NCI-H526 (cell line): ENCODE data around the gene LRCH1.
A peak's percentile ranks its signal among the peaks of the same experiment; 100 is the strongest.

Source experiments
- DNase-seq, 2 experiments: peaks; one replicate each; lab custom pipeline; 2025; lab: John Stamatoyannopoulos, UW

LRCH1 gene

DNA sequence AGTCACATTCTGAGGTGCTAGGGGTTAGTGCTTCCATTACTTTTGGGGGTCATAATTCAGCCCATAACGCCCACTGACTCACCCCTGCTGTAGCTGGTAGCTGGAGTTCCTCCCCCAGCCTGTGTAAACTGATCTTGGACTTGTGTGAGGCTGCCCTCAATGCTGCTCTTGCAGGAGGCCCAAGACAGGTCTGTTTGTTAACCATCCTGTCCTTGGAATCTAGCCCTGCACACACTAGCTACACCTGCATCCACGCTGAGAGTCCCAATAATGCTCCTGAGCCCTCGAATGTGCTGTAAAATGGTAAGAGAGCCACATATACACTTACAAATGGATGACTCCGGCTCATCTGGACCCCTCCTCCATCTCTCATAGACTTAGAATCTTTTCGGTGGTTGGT is 9.6 kb downstream of the LRCH1 start:
- no peak for DNase-seq

DNA sequence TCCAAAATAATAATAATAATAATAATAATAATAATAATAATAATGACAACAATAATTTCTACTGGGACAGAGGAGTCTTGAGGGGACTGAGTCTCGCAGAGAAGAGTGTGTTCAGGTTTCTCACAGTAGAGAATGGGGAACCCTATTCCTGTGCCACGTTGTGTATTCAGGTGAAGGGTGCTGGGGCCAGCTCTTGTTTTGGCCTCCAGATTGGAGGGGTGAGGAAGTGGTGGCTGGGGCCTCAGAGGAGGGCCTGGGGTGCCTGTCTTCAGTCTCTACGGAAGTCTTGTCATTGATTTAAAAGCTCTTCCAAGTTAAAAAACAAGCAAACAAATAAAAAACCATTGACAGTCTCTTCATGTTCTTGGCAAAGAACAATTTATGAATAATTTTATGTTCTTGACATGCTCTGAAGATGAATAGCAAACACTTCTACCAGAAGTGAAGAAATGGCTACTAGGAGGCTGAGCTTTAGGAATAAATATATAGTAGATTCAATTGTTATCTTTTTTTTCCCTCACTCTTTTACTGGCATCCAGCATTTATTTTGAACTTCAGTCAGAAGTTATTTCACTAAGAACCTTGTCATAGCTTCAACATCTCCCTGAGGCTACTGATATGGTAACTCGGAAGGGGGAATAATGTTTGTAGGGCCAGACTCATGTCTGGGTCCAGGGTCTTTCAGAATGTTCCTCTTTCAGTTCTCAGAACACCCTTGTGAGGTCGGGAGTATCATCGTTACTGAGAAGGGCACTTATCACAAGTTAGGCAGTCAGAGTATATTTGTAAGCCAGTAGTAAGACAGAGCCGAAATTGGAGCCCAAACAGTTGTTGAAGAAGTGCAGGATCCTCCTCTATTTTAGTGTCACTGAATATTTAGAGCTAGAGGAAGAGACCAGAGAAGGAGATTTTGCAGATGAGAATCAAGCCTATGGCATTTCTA is 13.1 kb downstream of the LRCH1 start:
- no peak for DNase-seq

DNA sequence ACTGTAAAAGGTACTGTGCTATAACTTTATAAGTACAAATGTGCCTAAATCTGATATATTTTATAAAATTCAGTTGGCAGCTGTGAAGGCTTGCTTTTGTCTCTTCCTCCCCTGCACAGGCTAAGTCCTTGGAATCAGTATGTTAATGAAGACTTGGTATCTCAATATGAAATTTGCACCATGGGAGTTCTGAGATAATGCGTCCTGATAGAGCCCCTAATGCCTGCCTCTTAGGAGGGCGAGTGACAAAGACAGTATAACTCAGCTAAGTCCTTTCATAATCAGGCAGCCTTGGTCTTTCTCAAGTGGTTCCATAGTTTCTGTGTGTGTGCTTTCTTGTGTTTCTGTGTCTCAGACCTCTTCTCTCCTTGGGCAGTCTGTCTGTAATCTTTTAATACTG is 14.7 kb downstream of the LRCH1 start:
- DNase-seq, result no peak

DNA sequence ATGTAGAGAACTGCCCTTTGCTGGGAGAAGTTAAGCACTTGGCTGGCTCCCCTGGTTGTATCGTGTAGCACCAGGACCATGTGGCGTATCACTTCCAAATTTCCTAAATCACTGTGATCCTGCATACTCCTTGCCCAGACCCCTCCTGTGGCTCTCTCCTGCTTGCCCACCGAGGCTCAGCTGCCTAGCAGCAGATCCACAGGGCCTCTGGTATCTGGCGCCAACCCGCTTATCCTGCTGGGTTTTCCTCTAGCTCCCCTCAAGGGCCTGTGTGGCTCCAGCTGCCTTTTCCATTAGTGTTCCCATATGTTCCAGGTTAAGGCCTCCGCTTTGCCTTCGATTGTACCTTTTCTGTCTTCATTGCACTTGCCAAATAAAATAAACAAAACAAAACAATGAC is 16.5 kb downstream of the LRCH1 start:
- DNase-seq, result no peak

DNA sequence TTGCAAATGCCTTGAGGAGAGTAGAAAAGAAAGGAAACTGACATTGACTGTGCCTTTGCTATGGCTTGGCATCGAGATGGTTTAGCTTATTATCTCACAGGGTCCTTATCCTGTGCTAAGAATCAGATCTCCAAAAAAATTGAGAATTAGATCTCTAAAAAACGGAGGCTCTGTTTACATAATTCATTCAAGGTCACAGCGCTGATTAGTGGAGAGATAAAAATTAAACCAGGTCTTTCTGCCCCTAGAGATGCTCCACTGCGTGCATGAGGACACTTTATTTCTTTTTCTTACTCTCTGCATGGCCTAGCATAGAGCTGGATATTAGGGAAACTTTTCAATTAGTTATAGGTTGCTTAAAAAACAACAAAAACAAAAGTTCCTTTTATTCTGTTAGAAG is 17.3 kb downstream of the LRCH1 start:
- no peak for DNase-seq

DNA sequence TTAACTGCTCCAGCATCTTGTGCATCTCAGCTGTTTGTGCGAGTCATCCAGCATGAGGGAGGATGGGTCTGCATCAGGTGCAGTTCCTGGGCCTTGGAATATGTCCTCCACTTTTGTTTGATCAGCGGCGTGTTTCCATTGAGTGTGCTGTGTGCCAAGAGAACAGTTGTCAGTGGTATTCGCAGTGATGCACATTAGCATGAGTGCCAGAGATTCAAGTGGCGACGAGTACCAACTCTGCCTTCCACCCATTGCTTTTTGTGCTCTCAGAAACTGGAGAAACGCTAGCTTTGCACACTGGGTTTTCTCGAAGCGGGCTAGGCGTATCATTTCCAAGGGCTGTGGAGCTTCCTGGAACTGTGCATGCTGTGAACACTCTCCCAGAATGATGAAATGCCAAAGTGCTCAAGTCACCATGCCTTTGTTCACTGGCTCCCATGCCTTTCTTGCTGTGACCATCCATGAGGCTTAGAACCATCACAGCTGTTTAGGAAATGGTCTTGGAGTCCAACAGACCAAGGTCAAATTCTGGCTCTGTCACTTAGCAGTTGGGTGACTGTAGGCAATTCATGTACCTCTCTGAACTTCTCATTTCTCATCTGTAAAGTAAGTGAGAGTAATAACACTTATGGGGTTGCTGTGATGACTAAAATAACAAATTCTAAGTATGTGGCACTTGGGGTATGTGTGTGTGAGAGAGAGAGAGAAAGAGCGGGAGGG is 18.4 kb downstream of the LRCH1 start:
- DNase-seq, result no peak

DNA sequence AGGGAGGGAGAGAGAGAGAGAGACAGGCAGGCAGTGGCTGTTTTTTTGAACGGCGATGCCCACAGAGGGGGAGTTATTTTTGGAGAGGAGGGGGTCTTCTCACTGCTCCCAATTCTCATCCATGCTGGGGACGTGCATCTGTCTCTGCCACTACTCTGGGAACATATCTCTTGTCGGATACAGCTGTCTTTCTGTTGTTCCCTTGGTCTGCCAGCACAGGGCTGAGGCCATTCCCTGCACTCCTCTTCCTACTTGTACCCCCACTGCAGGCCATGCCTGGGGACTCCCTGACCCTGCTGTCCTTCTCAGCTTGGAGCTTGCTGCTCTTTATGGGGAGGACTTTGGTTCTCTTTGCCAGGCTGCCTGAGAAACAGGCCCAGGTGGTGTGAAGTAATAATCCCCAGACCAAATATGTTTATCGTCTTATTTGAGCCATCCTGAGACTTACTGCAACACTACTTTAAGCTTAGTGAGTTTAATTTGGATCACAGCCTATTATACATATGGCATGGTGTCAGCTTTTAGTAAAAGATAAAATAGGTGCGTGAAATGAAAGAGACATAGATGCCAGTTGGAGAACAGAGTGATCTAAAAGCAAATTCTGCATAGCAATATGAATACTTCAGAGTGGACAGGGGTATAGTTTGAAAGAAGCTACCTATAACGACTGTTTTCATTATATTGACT is 19.1 kb downstream of the LRCH1 start:
- no peak for DNase-seq

DNA sequence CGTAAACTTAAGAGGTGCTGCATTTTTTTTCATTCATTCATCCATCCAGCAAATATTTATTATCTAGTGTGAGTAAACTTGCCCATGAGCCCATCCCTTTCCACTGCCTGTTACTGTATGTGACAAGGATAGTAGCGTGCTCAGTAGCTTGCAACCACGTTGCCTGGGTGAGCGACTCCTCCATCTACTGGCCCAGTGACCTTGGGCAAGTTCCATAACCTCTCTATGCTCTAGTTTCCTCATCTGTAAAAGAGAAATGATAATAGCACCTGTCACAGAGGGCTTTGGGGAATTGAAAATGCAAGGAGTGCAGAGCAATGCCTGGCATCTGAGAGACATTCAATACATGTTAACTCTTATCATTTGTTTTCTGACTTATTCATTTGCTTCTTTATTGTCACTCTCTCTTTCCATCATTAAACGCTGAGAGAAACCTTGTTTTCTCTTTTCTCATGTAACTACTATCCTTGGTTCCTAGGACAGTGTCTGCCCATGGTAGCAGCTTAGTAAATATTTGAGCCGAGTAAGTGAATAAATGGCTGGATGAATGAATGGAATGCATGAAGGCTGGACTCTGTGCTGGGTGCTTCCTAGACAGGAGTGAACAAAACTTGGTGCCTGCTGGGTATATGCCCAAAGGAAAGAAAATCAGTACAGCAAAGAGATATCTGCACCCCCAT is 19.9 kb downstream of the LRCH1 start:
- DNase-seq, result no peak

DNA sequence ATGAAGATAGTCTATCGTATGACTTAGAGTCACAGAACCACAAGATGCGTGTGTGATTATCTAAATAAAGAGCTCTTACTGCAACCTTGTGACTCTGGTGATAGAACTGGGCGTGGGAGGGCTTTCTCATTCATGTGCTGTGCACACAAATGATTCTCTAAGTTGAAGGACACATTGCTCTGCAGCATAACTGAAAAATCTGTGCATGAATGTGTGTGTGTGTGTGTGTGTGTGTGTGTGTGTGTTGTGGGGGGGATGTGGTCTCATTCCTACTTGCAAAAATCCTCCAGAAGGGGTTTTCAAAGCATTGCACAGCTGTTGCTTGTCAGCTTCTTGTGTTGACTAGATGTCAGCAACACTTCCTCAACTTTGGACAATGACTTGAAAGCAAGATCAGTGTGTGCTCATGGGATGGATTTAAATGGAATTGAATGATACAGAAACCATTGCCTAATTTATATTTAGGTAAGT is 22.4 kb downstream of the LRCH1 start:
- DNase-seq, result no peak

DNA sequence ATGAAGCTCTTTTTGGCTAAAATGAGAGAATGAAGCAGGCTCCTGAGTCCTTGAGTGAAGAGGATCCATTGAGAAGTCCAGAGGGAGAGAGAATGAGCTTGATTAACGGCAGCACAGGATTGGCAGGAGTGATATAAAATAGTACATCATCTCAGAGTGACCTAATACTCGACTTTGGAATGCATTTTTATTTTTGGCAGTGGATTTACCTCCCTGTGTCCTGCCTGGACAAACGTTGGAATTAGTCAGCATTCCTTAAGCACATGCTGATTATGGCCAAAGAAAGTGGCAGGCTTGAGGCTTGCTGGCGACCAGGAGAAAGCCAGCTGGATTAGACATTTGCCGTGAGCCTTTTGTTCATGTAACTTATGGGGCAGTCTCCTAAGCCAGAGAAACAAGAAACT is 22.9 kb downstream of the LRCH1 start:
- no peak for DNase-seq

DNA sequence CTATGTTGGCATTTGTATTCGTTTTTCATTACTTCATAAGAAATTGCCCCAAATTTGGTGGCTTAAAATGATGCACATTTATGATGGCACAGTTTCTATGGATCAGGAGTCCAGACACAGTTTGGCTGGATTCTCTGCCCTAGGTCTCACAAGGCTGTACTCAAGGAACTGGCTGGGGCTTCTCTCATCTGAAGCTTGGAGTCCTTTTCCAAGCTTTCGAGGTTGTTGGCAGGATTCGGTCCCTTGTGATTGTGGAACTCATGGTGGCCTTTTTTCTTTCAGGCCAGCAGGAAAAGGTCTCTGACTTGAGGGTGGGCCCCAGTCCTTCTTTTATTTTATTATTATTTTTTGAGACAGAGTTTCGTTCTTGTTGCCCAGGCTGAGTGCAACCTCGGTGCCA is 23.8 kb downstream of the LRCH1 start:
- DNase-seq, result no peak

DNA sequence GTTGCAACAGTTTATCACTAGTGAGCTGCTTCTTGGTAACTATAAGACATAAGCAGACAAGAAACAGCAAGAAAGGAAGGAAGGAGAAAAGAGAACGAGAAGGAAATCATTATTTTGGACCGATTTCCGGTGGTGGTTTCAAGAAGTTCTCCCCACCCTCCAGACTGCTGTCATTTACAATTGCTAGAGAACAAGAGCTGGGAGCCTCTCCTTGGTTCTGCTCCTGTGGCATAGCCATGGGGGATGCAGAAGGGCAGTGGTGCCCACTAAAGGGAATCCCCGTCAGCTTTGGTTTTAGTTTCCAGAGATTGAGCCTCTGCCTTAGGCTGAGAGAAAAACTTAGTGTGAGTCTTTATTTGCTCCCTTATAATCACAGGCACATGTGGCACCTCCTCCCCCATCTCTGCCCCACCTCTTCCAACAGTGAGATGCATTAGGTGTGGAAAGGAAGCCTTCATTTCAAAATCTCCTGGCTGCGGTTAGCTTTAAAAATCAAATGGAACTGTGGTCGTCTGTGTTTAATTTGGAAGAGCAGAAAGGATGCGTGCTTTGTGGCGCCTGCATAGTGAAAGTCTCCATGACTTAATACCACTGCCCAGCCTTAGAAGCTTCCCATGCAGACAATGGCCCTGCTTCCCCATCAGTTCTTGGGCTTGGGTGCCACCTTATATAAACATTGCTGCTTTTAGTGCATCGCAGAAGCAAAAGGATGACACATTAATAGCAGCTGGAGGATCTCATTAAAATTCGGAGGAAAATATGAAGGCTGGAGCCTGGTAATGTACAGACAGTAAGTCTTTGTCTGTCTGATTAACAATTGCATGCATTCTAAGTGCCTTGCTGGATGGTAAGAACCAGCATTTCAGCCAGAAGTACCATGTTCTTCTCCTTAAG is 25.0 kb downstream of the LRCH1 start:
- peak; percentile 52 to 63 for DNase-seq

DNA sequence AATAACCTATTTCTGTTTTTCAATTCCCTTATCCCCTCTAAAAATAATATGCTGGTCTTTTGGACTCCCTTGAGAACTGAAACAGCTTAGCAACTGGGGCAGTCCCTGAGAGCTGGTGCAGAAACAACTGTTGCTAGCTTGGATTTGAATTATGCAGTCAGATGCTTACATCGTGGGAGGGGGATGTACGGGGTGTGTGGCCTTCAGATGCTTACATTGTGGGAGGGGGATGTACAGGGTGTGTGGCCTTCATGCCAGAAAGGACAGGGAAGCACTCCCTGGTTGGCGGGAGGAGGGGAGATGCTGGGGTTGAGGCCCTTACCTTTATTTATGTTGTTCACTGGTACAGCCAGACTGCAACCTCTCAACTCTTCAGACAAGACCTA is 25.6 kb downstream of the LRCH1 start:
- no peak for DNase-seq

DNA sequence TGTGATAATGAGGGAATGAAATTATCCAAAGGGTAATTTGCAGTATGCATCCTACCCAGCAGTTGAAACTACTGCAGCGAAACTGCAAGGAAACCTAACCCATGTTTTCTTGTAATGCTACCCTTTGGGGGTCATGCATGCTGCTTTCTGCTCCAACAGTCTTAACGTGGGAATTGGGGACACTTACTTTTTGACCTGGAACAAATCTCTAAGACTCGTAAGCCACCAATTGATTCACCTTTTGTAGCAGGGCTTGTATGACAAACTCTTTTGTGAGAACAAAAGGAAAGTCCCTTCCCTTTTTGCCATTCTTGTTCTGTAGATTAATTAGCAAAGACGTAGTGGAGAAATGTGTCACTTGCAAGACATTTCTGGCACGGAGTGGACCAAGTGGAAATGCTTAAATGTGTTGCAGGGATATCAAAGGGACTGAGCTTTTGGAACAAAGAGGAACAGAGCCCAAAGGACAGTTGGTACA is 27.4 kb downstream of the LRCH1 start:
- DNase-seq, result no peak

DNA sequence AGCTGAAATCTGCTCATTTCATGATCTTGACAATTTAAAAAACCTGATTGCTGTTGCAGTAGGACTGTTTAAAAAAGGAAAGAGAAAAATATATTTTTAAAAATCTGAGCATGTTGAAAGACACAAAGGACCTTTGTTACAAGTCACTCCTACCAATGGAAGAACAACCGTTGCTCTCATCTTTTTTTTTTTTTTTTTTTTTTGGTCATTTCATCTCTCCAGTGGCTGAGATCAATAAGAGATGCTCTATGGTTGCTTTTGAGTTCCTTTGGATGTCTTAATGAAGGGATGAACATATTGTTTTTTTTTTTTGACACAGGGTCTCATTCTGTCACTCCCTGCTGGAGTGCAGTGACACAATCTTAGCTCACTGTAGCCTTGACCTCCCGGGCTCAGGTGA is 29.2 kb downstream of the LRCH1 start:
- no peak for DNase-seq

DNA sequence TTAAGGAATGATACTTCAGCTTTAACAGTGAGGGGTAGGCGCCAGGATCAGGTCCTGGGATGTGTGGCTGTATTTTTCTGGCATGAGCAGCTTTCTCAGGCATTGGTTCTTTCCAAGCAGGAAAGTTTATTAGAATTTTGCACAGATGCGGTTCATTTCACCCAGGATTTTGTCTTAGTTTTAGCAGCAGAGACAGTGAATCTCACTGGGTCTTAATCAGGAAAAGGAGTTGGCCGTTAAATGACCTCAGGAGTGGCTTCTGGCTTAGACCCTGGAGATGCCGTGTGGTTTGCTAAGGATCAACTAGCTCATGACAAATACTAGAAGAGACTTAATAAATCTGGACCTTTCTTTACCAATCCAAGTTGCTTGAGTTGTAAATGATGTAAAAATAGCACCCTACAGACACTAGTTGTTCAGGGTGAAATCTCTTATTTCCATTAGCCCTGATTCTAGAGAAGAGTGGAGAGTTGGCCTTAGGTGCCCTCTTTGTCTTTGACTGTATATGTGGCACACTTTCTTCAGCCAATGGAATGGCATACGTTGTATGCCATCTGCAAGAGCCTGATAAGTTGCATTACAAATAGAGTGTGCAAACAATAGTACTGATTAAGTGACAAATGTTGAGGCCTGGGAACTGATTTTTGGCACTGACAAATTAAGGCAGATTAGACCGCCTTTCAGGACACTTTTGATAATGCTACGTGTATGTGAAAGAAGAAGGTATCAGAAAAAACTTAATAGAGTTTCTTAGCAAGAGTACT is 34.0 kb downstream of the LRCH1 start:
- no peak for DNase-seq

DNA sequence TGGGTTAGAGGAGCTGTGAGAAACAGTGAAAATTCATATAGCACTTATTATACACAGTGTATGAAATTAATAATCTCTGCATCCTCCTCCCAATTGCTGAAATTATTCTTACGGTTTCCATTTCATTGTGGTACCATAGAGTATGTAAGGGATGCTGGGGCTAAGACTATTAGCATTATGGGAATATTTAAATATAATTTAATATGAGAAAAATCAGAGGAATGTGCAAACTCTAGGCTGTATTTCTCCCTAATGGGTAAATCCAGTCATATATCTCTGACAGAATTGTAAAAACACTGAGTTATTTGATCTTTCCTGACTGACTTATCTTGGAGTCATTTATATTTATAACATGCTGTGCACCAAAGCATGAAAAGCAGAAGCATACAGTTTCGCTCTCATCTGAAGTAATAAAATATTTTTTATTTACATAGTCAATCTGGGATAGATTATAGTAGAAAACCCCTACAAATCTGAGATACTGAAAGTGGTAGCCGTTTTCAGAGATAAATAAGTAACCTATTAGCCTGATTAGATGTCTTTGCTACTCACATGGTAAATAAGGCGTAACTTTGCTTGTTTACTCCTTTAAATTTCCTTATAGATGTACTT is 34.9 kb downstream of the LRCH1 start:
- no peak for DNase-seq

DNA sequence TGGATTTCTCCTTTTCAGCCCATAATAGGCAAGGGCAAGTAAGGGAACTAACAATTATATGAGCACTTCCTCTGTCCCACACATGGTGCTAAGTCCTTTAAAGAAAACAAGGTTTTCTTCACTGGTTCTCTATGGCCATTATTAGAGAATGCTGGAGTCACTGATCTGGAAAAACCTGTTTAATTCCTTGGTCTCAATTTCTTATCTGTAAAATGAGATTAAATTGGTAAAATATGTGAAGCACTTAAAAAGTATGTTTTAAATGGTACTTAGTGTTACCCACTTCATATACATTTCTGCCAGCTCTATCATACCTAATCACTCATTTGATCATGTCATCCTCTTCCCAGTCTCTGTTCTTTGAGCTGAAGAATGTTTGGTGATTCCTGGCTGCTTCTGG is 39.4 kb downstream of the LRCH1 start:
- no peak for DNase-seq

DNA sequence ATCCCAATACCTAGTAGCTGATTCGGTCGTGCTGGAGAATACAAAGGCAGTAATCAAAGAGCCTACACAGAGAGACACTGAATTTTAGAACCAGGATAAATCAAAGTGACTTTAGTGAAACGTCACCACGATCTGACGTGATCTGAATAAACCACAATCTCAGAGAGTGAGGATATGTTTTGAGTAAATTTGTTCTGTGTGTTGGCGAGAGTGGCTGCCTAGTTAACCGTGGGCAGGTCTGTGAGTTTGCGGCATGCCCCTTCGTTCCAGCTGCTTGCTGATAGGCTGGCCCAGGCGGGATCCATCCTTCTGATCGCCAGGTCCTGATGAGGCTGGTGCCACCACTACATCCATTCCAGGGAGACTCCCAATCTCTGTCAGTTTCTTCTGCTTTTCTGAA is 40.4 kb downstream of the LRCH1 start:
- DNase-seq, result no peak
